ENCODE measurements around the gene NBPF3. TPM values are rescaled to one million over a fixed set of nuclear protein-coding genes. Genes with fewer than 3 reads are reported as not detected.

The NBPF3 gene, protein sequence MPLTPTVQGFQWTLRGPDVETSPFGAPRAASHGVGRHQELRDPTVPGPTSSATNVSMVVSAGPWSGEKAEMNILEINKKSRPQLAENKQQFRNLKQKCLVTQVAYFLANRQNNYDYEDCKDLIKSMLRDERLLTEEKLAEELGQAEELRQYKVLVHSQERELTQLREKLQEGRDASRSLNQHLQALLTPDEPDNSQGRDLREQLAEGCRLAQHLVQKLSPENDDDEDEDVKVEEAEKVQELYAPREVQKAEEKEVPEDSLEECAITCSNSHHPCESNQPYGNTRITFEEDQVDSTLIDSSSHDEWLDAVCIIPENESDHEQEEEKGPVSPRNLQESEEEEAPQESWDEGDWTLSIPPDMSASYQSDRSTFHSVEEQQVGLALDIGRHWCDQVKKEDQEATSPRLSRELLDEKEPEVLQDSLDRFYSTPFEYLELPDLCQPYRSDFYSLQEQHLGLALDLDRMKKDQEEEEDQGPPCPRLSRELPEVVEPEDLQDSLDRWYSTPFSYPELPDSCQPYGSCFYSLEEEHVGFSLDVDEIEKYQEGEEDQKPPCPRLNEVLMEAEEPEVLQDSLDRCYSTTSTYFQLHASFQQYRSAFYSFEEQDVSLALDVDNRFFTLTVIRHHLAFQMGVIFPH
- 10.6 and 11.1 TPM in 2 replicates for total RNA-seq (2014; rRNA removed; shearing (Covaris generic))

DNA sequence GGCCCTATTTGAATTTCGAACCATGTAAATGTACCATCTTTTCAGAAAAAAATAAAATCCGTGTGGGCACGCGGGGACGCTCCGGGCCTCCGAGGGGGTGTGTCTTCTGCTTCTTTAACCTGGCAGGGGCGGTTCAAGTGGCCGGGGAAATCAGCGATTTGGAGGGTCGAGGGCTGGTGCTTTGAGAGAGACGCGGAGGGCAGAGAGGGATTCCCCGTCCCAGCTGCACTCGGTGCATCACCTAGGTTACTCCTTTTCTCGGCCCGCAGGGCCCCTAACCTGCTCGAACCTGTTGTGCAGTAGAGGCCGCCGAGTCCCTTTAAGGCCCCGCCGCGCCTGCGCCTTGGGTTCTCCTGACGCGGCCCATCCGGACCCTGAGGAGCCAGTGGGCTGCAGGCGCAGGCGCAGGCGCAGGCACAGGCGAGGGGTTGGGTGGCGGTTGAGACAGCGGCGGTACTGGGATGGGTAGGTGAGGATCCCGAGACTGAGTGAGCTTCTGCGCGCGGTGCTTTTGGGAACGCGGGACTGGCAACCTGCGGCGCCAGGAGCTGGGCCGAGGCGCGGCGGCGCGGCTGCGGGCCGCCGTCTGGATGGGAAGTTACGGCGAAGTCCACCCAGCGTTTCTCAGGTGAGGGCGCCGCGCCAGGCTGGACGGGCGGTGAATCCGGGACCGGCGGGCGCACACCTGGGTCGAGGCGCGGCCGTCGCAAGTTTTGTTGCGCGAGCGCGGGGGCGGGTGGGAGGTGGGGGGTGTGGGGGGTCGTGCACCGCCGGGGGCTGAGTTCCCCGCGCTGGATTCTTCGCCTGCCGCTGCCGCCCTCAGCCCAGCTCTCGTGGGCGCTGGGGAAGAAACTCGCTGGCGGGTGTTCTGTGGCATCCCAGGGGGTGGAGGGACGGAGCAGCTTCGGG, at the start of gene NBPF3:
Gene NBPF3 (plus strand): TSS at position 417 of the 909 bp plus-strand sequence. CDS start 4,950 bp downstream, outside the sequence.

GRCh38 chr1:21509351-21510112, 69.6 kb downstream of the NBPF3 start, which contains the start of gene ALPL:
ALPL (plus strand) TSS chr1:21509423; CDS start chr1:21554082, 44,659 bp downstream.

Other genes starting within 250 kb of the NBPF3 start
- 51.9 and 53.3 TPM in 2 replicates for gene ECE1, start 149.7 kb upstream of the NBPF3 start, total RNA-seq (2014; rRNA removed; shearing (Covaris generic))
- 0.53 TPM in 1 of 2 replicates, not detected in the other for gene ALPL, start 69.3 kb downstream of the NBPF3 start, total RNA-seq (2014; rRNA removed; shearing (Covaris generic))
- gene RAP1GAP, start 229.2 kb downstream of the NBPF3 start, total RNA-seq (2014; rRNA removed; shearing (Covaris generic)): 0.69 and 1.5 TPM in 2 replicates

All from A375 (cell line).